Measurements from ENCODE around the gene HGS. TPM values are rescaled to one million over a fixed set of nuclear protein-coding genes. Genes with fewer than 3 reads are reported as not detected.

Gene HGS
- total and polyA plus RNA-seq, 2 of the 13 experiments (the other 11 are each of a cell fraction or from before 2014, with no cell fraction given) = 73.3 to 78.1 TPM

GRCh38 chr17:81715872-81716673, 32.3 kb downstream of the HGS start:
- in situ Hi-C loops (cut with HindIII; ENCODE audit: extremely low pct_ligation_motif_present, low pct_unique_long_range_greater_than_20kb) = no loop called here
- Histone ChIP-seq H3K4me3 (replicated peaks in 1 of 3; ENCODE audit: insufficient read depth in 1 of 3, low read depth in 2 of 3, low read length in 3 of 3) (no peak overlapping the region), H3K4me2 (ENCODE audit: low read depth, low read length) (no peak overlapping the region)

More at GRCh38 chr17:81715872-81716673, 32.3 kb downstream of the HGS start:
- ATAC-seq = no peak
- intact Hi-C loops (cut with micrococcal nuclease; ENCODE audit: unreplicated experiment) = no loop called here
- TF ChIP-seq ZNF225 (CRISPR knock-in tag; IDR thresholded peaks at IDR 0.05) = no peak
- 0 out of 2 replicates have a peak, but pooled peaks have one; percentile 16 for TF ChIP-seq RBFOX2 (IDR thresholded peaks at IDR 0.05; ENCODE audit: low read depth, low read length)
- peak; percentile 90 for TF ChIP-seq ZBTB33 (CRISPR knock-in tag; IDR thresholded peaks at IDR 0.05)
- peak; percentile 49 for TF ChIP-seq AGO2 (optimal IDR thresholded peaks at IDR 0.05; ENCODE audit: low read depth, low read length)
- no peak for TF ChIP-seq CHD2 (IDR thresholded peaks at IDR 0.05; ENCODE audit: low read depth, low read length)
- ChIA-PET POLR2A (interaction anchor here (1.5 to 6.3 kb wide), 3 partner anchors 13 to 33 kb away, joined by 4 to 134 read pairs (median 4); partner anchors contain the start of genes ARL16, HGS and MRPL12), CTCF (ENCODE audit: low intra/inter-chr PET ratio, low total read pairs) (no interaction called here)
- H3K36me3 ChIP-seq (replicated peaks in 1 of 2; ENCODE audit: control insufficient read depth in 1 of 2, insufficient read depth in 2 of 2, low read length in 2 of 2) = peaks cover 21 to 47% of the 10 kb centered on the region in 2 experiments
- no peak for FAIRE-seq
- H2AFZ ChIP-seq (ENCODE audit: low read length) = no peak overlapping the region
- no peaks in the 10 kb centered on the region for H4K20me1 ChIP-seq (ENCODE audit: insufficient read depth, low read length)
- no peak overlapping the region for H3K27ac ChIP-seq (ENCODE audit: extremely low read length, insufficient read depth, low read length)
- no peaks in the 10 kb centered on the region; a peak in 1 of 5 replicates for H3K27me3 ChIP-seq (ENCODE audit: control insufficient read depth in 1 of 2, insufficient read depth in 2 of 2, low read length in 2 of 2)
- H3K79me2 ChIP-seq (ENCODE audit: insufficient read depth, low read length) = peaks cover 31% of the 10 kb centered on the region
- H3K4me1 ChIP-seq (ENCODE audit: insufficient read depth, low read length) = peaks cover 20% of the 10 kb centered on the region
- no peak for DNase-seq (ENCODE audit: low spot score)
- H3K9ac ChIP-seq (ENCODE audit: insufficient read depth, low read depth, low read length) = no peak overlapping the region
- no peaks in the 10 kb centered on the region for H3K9me3 ChIP-seq (ENCODE audit: low read length)
- no TSS peak for BruUV-seq (replicated peaks)
- WGBS (ENCODE audit: low lambda C conversion rate) = over 99% methylated on average over 14 of the region's 43 CpGs
